ENCODE measurements around the gene CPSF4L.

The CPSF4L gene

DNA sequence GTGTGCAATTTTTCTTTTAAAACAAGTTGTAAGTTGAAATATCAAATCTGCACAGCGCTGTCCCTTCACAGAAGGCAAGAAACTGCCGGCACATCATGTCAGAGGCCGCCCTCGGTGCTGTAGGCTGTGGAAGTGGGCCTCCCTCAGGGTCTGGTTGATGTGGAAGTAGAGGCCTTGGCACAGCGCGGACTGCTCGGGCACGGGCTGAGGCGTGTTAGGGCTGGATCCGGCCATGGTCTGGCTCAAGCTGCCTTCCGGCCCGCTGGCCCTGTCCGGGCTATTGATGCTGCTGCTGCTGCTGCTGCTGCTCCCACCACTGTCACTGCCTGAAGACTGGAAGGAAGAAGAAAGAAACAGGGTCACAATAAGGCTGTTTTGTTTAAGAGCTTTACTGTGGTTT, 52.2 kb downstream of the CPSF4L start:
- H3K4me1 Mint-ChIP-seq = peaks cover 27% of the 10 kb centered on the region
- H3K9me3 Mint-ChIP-seq = no peaks in the 10 kb centered on the region
- H3K27ac Mint-ChIP-seq = peak overlapping the region; percentile 56
- no peak overlapping the region for H3K4me3 Mint-ChIP-seq
- H3K36me3 Mint-ChIP-seq = peaks cover 2% of the 10 kb centered on the region
- no peaks in the 10 kb centered on the region for H3K27me3 Mint-ChIP-seq

DNA sequence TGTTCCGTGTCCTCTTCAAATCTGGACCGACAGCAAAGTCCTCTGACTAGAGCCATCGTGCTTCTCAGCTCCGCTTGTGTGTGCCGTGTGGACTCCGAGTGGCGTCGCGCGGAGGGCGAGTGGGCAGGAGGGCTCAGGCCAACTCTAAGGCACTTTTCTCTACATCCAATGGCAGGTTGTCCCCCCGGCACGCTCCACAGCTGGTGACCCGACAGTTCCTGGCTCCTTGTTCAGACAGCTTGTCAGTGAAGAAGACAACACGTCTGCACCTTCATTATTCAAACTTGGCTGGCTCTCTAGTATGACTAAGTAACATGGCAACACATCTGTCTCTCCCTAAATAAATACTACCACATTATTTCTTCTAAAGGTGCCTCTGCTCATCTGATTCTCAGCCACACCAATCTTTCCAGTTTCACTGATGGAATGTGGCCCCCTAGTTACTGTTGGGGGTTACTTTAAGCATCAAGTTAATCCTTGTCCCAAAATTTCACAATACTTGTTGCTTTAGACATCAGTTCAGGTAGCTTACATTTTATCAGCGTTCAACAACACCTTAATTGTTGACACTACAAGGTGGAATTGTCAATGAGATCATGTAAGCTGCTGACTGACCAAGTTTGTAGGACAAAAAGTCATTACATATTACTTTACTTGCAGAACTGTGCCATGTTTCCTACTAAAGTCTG, 53.4 kb downstream of the CPSF4L start:
- Mint-ChIP-seq H3K27me3 (no peaks in the 10 kb centered on the region), H3K36me3 (peaks cover 2% of the 10 kb centered on the region), H3K4me1 (peaks cover 37% of the 10 kb centered on the region), H3K4me3 (no peak overlapping the region), H3K9me3 (no peaks in the 10 kb centered on the region), H3K27ac (peak overlapping the region; percentile 41)

DNA sequence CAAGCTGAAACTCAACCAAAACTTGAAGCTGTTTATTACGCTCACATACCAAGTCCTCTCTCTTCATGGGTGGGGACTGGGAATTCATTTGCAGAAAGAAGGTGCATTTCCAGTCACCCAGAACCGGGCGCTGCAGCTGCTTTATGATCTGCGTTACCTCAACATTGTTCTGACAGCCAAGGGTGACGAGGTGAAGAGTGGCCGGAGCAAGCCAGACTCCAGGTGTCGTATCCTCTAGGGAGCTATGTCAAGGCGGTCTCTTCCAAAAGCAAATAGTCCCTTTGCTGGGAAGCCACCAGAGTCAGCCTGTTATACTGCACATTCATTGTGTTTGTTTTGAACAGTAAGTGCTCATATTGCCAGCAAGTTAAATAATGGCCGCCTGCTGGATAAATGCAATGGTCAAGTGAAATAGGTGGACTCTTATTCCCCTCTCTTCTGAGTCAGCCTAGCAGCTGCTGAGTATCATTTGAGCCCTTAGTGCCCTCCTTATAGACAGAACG, 56.2 kb downstream of the CPSF4L start:
- H3K27ac Mint-ChIP-seq = no peak overlapping the region
- H3K9me3 Mint-ChIP-seq = no peaks in the 10 kb centered on the region
- H3K36me3 Mint-ChIP-seq = peaks cover 4% of the 10 kb centered on the region
- H3K4me3 Mint-ChIP-seq = no peak overlapping the region
- H3K27me3 Mint-ChIP-seq = no peaks in the 10 kb centered on the region
- peaks cover 37% of the 10 kb centered on the region for H3K4me1 Mint-ChIP-seq

DNA sequence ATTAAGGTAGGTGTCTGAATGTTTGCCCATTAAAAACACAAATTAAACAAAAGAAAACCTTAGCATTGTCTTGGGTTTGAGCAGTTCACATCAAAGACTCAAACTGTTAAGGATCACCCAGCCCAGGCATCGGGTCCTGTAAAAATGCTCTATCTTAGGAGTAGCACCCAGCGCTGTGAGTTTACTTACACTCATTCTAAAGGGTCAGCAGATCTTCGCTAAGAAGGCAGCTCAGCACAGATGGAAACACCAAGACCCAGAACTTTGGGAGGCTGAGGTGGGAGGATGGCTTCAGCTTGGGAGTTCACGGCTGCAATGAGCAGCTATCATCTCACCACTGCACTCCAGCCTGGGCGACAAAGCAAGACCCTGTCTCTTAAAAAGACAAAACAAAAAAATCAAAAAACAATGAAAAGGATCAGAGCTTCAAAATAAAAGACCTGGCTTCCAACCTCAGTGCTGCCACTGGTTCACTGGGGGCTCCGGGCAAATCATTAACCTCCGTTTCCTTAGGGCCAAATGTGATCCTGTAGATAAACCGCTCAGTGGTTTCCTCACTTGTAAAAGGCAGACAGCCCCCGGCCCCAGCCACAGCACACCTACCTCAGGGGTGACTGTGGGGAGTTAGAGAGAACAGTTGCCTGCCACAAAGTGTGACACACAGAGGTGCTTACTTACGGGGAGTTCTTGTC, 57.7 kb downstream of the CPSF4L start:
- Mint-ChIP-seq H3K27ac (peak overlapping the region; percentile 90), H3K4me1 (peaks cover 31% of the 10 kb centered on the region), H3K9me3 (no peaks in the 10 kb centered on the region)

DNA sequence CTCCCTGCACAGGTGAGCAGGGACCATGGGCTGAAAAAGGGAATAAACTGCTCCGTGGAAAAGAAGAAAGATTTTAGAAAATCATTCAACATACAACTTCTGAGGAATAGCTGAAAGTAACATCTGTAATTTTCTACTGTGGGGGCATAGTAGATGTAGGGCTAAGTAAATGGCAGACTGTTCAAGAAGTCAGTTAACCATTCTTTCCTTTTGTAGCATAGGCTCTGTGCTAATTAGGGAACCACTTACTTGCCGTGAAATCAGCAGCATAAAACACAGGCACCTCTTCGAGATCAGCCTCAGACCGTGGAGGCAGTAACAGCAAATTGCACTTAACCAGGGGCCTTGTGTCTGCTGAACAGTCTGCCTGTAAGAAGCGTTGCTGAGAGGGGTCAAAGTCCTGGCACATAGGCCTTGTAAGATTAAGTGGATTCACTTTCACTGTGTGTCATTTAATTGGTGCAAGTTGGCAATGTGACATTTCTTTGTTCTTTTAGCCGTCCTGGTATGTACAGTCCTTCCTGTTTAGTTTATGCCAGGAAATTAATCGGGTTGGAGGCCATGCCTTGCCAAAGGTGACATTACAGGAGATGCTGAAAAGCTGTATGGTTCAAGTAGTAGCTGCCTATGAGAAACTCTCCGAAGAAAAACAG, 58.4 kb downstream of the CPSF4L start:
- Mint-ChIP-seq H3K4me3 (peak overlapping the region; percentile 47), H3K9me3 (no peaks in the 10 kb centered on the region), H3K27ac (peak overlapping the region; percentile 90), H3K36me3 (peaks cover 13% of the 10 kb centered on the region), H3K4me1 (peaks cover 31% of the 10 kb centered on the region), H3K27me3 (no peaks in the 10 kb centered on the region)

More for the DNA sequence above, 57.7 kb downstream of the CPSF4L start:
- H3K36me3 Mint-ChIP-seq = peaks cover 13% of the 10 kb centered on the region
- no peaks in the 10 kb centered on the region for H3K27me3 Mint-ChIP-seq
- peak overlapping the region; percentile 47 for H3K4me3 Mint-ChIP-seq

DNA sequence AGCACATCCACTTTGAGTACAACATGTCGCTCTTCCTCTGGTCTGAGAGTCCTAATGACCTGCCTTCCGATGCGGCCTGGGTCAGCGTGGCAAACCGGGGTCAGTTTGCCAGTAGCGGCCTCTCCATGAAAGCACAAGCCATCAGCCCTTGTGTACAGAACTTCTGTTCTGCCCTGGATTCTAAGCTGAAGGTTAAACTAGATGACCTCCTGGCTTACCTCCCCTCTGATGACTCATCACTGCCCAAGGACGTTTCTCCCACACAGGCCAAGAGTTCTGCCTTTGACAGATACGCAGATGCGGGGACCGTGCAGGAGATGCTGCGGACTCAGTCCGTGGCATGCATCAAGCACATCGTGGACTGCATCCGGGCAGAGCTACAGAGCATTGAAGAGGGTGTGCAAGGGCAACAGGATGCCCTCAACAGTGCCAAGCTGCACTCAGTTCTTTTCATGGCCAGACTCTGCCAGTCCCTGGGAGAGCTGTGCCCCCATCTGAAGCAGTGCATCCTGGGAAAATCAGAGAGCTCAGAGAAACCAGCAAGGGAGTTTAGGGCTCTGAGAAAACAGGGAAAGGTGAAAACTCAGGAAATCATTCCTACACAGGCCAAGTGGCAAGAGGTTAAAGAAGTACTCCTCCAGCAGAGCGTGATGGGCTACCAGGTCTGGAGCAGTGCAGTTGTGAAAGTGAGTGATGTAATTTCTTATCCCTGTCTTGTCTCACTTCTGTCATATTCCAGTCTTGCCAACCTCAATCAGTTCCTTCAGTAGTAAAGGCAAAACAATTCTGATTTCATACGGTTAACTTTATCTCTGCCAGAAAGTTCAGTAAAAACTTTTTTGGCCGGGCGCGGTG, 60.2 kb downstream of the CPSF4L start:
- Mint-ChIP-seq H3K27me3 (no peaks in the 10 kb centered on the region), H3K4me1 (peaks cover 45% of the 10 kb centered on the region), H3K4me3 (no peak overlapping the region), H3K36me3 (peaks cover 22% of the 10 kb centered on the region), H3K9me3 (no peaks in the 10 kb centered on the region), H3K27ac (peak overlapping the region; percentile 68)

DNA sequence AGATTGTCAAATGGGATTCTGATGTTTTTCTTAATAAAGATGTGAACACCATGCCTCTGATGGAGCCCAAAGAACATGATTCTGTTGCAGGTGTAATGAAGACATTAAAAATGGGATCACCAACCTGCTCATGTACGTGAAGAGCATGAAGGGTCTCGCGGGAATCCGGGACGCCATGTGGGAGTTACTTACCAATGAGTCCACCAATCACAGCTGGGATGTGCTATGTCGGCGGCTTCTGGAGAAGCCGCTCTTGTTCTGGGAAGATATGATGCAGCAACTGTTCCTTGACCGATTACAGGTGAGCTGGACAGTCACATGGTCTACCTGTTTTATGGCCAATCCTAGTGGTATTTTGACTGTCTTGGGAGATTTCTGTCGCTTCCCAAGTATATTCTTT, 61.2 kb downstream of the CPSF4L start:
- H3K4me3 Mint-ChIP-seq = no peak overlapping the region
- no peaks in the 10 kb centered on the region for H3K27me3 Mint-ChIP-seq
- no peaks in the 10 kb centered on the region for H3K9me3 Mint-ChIP-seq
- no peak overlapping the region for H3K27ac Mint-ChIP-seq
- H3K4me1 Mint-ChIP-seq = peaks cover 52% of the 10 kb centered on the region
- H3K36me3 Mint-ChIP-seq = peaks cover 22% of the 10 kb centered on the region

DNA sequence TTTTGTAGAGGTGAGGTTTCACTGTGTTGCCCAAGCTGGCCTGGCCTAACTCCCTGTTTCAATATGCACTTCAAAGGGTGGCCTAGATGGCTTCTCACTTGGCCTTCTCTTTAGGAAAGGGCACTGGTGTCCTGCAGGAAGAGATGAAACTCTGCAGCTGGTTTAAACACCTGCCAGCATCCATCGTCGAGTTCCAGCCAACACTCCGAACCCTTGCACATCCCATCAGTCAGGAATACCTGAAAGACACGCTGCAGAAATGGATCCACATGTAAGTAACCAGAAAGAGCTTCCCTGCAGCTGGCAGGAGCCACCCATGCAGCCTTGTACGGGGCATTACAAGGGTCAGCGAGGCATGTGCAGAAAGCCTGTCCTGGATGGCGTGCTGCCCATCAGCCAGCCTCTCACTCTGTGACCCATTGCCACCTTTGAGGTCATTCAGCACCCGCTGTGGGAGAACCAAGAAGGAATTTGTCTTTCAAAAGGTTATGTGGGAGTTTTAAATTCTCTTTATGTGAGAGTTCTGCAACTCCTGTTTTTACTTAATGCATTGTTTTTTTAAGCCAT, 61.8 kb downstream of the CPSF4L start:
- no peak overlapping the region for H3K27ac Mint-ChIP-seq
- H3K9me3 Mint-ChIP-seq = no peaks in the 10 kb centered on the region
- H3K27me3 Mint-ChIP-seq = no peaks in the 10 kb centered on the region
- peaks cover 57% of the 10 kb centered on the region for H3K4me1 Mint-ChIP-seq
- H3K4me3 Mint-ChIP-seq = no peak overlapping the region
- H3K36me3 Mint-ChIP-seq = peaks cover 22% of the 10 kb centered on the region

DNA sequence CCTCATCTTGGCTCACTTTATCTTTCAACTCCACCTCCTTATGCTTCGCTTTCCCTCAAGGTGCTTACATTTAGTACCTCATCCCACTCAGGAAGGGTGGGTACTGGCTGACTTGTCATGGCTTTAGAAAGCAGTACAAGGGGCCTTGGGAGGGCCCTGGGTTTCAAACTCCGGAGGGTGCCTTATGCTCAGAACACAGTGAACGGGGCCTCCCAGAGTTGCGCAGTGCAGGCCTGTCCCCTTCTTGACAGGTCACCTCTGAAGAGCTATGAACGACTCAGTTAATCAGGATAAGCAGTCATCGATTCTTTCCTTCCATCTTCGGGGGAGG, 62.8 kb downstream of the CPSF4L start:
- Mint-ChIP-seq H3K4me3 (no peak overlapping the region), H3K4me1 (peaks cover 59% of the 10 kb centered on the region), H3K9me3 (no peaks in the 10 kb centered on the region), H3K36me3 (peaks cover 22% of the 10 kb centered on the region), H3K27me3 (no peaks in the 10 kb centered on the region), H3K27ac (no peak overlapping the region)
